Left hindlimb (tissue), 1 donor: Measurements from ENCODE around the gene ELFN1.

Experiments
- DNase-seq: peaks from one replicate; pipeline ENCODE4 v3.0.0-alpha.2; 2018

Gene ELFN1

GRCh38 chr7:1669954-1670893, at the start of gene ELFN1:
ELFN1 (plus strand) TSS chr7:1670277; CDS start chr7:1744597, 74,320 bp downstream.
- DNase-seq, result peak; percentile 84

GRCh38 chr7:1620835-1621234, 49.2 kb upstream of the ELFN1 start:
- no peak for DNase-seq

GRCh38 chr7:1621718-1622117, 48.4 kb upstream of the ELFN1 start:
- no peak for DNase-seq

- DNase-seq, result no peak
Observed at GRCh38 chr7:1622441-1622840, 47.6 kb upstream of the ELFN1 start.

- no peak for DNase-seq
Observed at GRCh38 chr7:1623810-1624209, 46.3 kb upstream of the ELFN1 start.

GRCh38 chr7:1624999-1625927, 44.8 kb upstream of the ELFN1 start:
- DNase-seq, result no peak

- no peak for DNase-seq
Observed at GRCh38 chr7:1626769-1627168, 43.3 kb upstream of the ELFN1 start.

- no peak for DNase-seq
Observed at GRCh38 chr7:1630700-1631336, 39.3 kb upstream of the ELFN1 start.

- DNase-seq, result no peak
Observed at GRCh38 chr7:1631678-1632077, 38.4 kb upstream of the ELFN1 start.

GRCh38 chr7:1632506-1632905, 37.6 kb upstream of the ELFN1 start:
- no peak for DNase-seq

- no peak for DNase-seq
Observed at GRCh38 chr7:1632916-1633785, 36.9 kb upstream of the ELFN1 start.

GRCh38 chr7:1635401-1635800, 34.7 kb upstream of the ELFN1 start:
- DNase-seq, result no peak

- no peak for DNase-seq
Observed at GRCh38 chr7:1637155-1637554, 32.9 kb upstream of the ELFN1 start.

GRCh38 chr7:1638215-1638661, 31.8 kb upstream of the ELFN1 start:
- no peak for DNase-seq

- no peak for DNase-seq
Observed at GRCh38 chr7:1639071-1639470, 31.0 kb upstream of the ELFN1 start.

GRCh38 chr7:1639532-1640175, 30.4 kb upstream of the ELFN1 start:
- no peak for DNase-seq

- DNase-seq, result peak; percentile 9
Observed at GRCh38 chr7:1640376-1641172, 29.5 kb upstream of the ELFN1 start.

GRCh38 chr7:1641173-1641572, 28.9 kb upstream of the ELFN1 start:
- DNase-seq, result peak; percentile 13

- no peak for DNase-seq
Observed at GRCh38 chr7:1641661-1642260, 28.3 kb upstream of the ELFN1 start.

- DNase-seq, result no peak
Observed at GRCh38 chr7:1642291-1642731, 27.8 kb upstream of the ELFN1 start.
